K562 (cell line): ENCODE results near the gene CAMSAP3. TPM values are rescaled to one million over a fixed set of nuclear protein-coding genes. Genes with fewer than 3 reads are reported as not detected.
"Not testable (repeated sequence)": the region's sequence is repeated elsewhere in the genome, so short reads cannot be mapped to it uniquely, and the experiment has no call there.

Source experiments
- ATAC-seq: fragments of 200-7000 bp; cut with Tn5 transposase; 3 replicates; pipeline ENCODE4 v1.9.1; 2020; ENCODE audit warnings: moderate library complexity
- BruUV-seq: library from RNA; stranded (reverse); fragments of 400-500 nt; replicated peaks from 2 replicates; lab custom pipeline; 2021; lab: Mats Ljungman, UMichigan
- CTCF ChIA-PET: fragments of 300-600 bp; formaldehyde crosslinking; extraction: SDS; loops from one replicate; lab custom pipeline; 2021; ENCODE audit warnings: low intra/inter-chr PET ratio; lab: Yijun Ruan, JAX
- POLR2A ChIA-PET: fragments of 300-600, 350-650 bp; sonication (Branson Sonifier 250); formaldehyde crosslinking; extraction: SDS; loops from one replicate; lab custom pipeline; 2021; ENCODE audit warnings: antibody characterized with exemption, inconsistent platforms; lab: Yijun Ruan, JAX
- DNase-seq, 4 experiments: peaks; one replicate each; pipeline versions ENCODE4 v3.0.0 to v3.0.0-alpha.2; 2011 to 2018; ENCODE audit warnings: low spot score in 3 of 4, mixed read lengths in 3 of 4; ENCODE audit errors: extremely low read depth in 1 of 4
- FAIRE-seq: peaks from 2 replicates; lab custom pipeline; 2011; peaks lifted over from hg19 to GRCh38; lab: Jason Lieb, UNC
- H2AFZ ChIP-seq: 2 replicates; pipeline ENCODE4 v1.6.0; 2011; ENCODE audit warnings: low read depth, low read length, control low read depth, inconsistent platforms
- H3K27ac ChIP-seq: fragments of 200-600 bp; 3 replicates; pipeline ENCODE4 v1.8.0; 2011; ENCODE audit warnings: low read depth, mild to moderate bottlenecking, control low read depth, inconsistent platforms, low read length, moderate library complexity, mixed read lengths; ENCODE audit errors: extremely low read depth
- H3K27me3 ChIP-seq, 2 experiments: fragments of 300-600 bp in 1 of 2; 2 replicates in 1 of 2; 3 replicates in 1 of 2; pipeline versions ENCODE4 v1.6.0 to v1.8.0; 2011; ENCODE audit warnings: inconsistent platforms in 2 of 2, low read length in 2 of 2, mild to moderate bottlenecking in 1 of 2, mixed read lengths in 1 of 2, moderate library complexity in 1 of 2; ENCODE audit not compliant: control insufficient read depth in 2 of 2, insufficient read depth in 2 of 2
- H3K36me3 ChIP-seq: fragments of 300-600 bp; 3 replicates; pipeline ENCODE4 v1.8.0; 2011; ENCODE audit warnings: mild to moderate bottlenecking, low read length, inconsistent platforms; ENCODE audit not compliant: control insufficient read depth, insufficient read depth
- H3K4me1 ChIP-seq, 2 experiments: fragments of 200-600 bp in 1 of 2; replicated peaks in 1 of 2; 2 replicates in 1 of 2; 3 replicates in 1 of 2; pipeline versions ENCODE4 v1.5.1 to v1.8.0; 2011; ENCODE audit warnings: inconsistent platforms in 2 of 2, low read length in 2 of 2, mild to moderate bottlenecking in 1 of 2, mixed read lengths in 1 of 2, moderate library complexity in 1 of 2; ENCODE audit not compliant: control insufficient read depth in 2 of 2, insufficient read depth in 2 of 2
- H3K4me2 ChIP-seq: 2 replicates; pipeline ENCODE4 v1.6.1; 2011; ENCODE audit warnings: low read length, control low read depth, inconsistent platforms, mixed read lengths; ENCODE audit not compliant: insufficient read depth
- H3K4me3 ChIP-seq: fragments of 200-600 bp; sonication (generic), shearing (Covaris generic); 2 replicates; pipeline ENCODE4 v1.5.1; 2016; ENCODE audit warnings: control low read depth, inconsistent platforms
- H3K79me2 ChIP-seq: fragments of 200-600 bp; 3 replicates; pipeline ENCODE4 v1.8.0; 2011; ENCODE audit warnings: low read length, inconsistent platforms; ENCODE audit not compliant: control insufficient read depth, insufficient read depth
- H3K9ac ChIP-seq, 2 experiments: 2 replicates each; pipeline versions ENCODE4 v1.6.0 to v1.6.1; 2011; ENCODE audit warnings: low read depth in 2 of 2, low read length in 2 of 2, control low read depth in 1 of 2, inconsistent platforms in 1 of 2, mild to moderate bottlenecking in 1 of 2, mixed read lengths in 1 of 2; ENCODE audit not compliant: insufficient read depth in 1 of 2
- H3K9me1 ChIP-seq: one replicate; pipeline ENCODE4 v1.6.0; 2011; ENCODE audit warnings: inconsistent platforms, mild to moderate bottlenecking, low read length, moderate library complexity; ENCODE audit not compliant: control insufficient read depth, insufficient read depth
- H3K9me3 ChIP-seq: replicated peaks from 2 replicates; pipeline ENCODE4 v1.5.1; 2011; ENCODE audit warnings: low read depth, low read length, inconsistent platforms; ENCODE audit not compliant: control insufficient read depth, insufficient read depth
- H4K20me1 ChIP-seq: replicated peaks from 2 replicates; pipeline ENCODE4 v1.6.1; 2011; ENCODE audit warnings: low read length, inconsistent platforms, mixed read lengths; ENCODE audit not compliant: control insufficient read depth, insufficient read depth
- POLR2AphosphoS2 ChIP-seq: IDR thresholded peaks from 2 replicates; pipeline ENCODE4 v1.6.1; 2012; ENCODE audit warnings: low read length, improper control_type of control experiment
- POLR2G ChIP-seq: fragments of 200-400 bp; formaldehyde crosslinking; IDR thresholded peaks from 2 replicates; pipeline ENCODE4 v1.6.1; 2017; ENCODE audit warnings: low read depth, mild to moderate bottlenecking, antibody characterized with exemption, low read length, moderate library complexity
- RBFOX2 ChIP-seq: fragments of 200-400 bp; formaldehyde crosslinking; IDR thresholded peaks from 2 replicates; pipeline ENCODE4 v1.6.1; 2017; ENCODE audit warnings: low read depth, mild to moderate bottlenecking, low read length, moderate library complexity
- WGBS: fragments of 100-300 bp; shearing (Covaris generic); methylation state at CpG from one replicate; pipeline ENCODE4 v1.1.6; 2016; ENCODE audit warnings: low coverage, mixed read lengths; ENCODE audit not compliant: insufficient coverage; ENCODE audit errors: missing lambda C conversion rate; 5-methylcytosine and 5-hydroxymethylcytosine counted together
- in situ Hi-C: fragments of 300-500 bp; cut with MboI; formaldehyde crosslinking; loops from 4 replicates; pipeline ENCODE4 v1.15.0; 2018; ENCODE audit warnings: inconsistent platforms, mixed read lengths
- intact Hi-C: fragments of 100-400 bp; cut with micrococcal nuclease; formaldehyde crosslinking; loops from 2 replicates; pipeline ENCODE4 v1.14.2; 2022
- polyA plus RNA-seq, 8 experiments: library from polyadenylated mRNA; depleted of rRNA in 4 of 8; stranded (reverse) in 5 of 8; unstranded in 3 of 8; fragments of >200 nt; fragmentation: Nextera tagmentation in 2 of 8; fragmentation: Illumina TruSeq in 1 of 8; extraction: Ambion mirVana in 2 of 8; extraction: Trizol in 1 of 8; gene quantifications; 2 replicates each; pipeline versions ENCODE4 v1.2.1 to v1.2.3, GENCODE V29; 2011 to 2014; ENCODE audit warnings: inconsistent platforms in 1 of 8, missing spikeins in 1 of 8
- total RNA-seq, 7 experiments: library from RNA; depleted of rRNA in 6 of 7; stranded (reverse); fragments of >200 nt in 6 of 7; fragmentation: Illumina TruSeq in 2 of 7; extraction: Trizol in 2 of 7; gene quantifications; 2 replicates each; pipeline versions ENCODE4 v1.2.1 to v1.2.3, GENCODE V29; 2011 to 2021; ENCODE audit warnings: low replicate concordance in 1 of 7

Gene CAMSAP3
- total and polyA plus RNA-seq, 9 of the 15 experiments (the other 6 are each of a cell fraction or from before 2014, with no cell fraction given): 0.01 to 0.89 (median 0.22) TPM; not detected in 1

GRCh38 chr19:7643629-7644549, 48.2 kb downstream of the CAMSAP3 start:
- POLR2A ChIA-PET: interaction anchor here (1.2 to 2.0 kb wide), 2 partner anchors 9 to 14 kb away, joined by 5 to 8 read pairs; partner anchors contain the start of genes PET100 and XAB2
- TF ChIP-seq RBFOX2: peak; percentile 68
- peak; percentile 33 for TF ChIP-seq POLR2G
- TF ChIP-seq POLR2AphosphoS2: 0 out of 2 replicates have a peak, but pooled peaks have one; percentile 60
- intact Hi-C loops, in situ Hi-C loops, H3K27ac ChIP-seq, H3K9me3 ChIP-seq, H3K9me1 ChIP-seq, H2AFZ ChIP-seq, H3K4me3 ChIP-seq, BruUV-seq, CTCF ChIA-PET, H3K4me2 ChIP-seq, H3K27me3 ChIP-seq, H3K9ac ChIP-seq: not testable (repeated sequence)
- Histone ChIP-seq H3K4me1 (peaks cover 0 to 65% of the 10 kb centered on the region in 2 experiments; a peak in 4 of 5 replicates), H3K79me2 (peaks cover 17% of the 10 kb centered on the region), H3K36me3 (peaks cover 70% of the 10 kb centered on the region; the same call in 2 of the 3 replicates), H4K20me1 (peaks cover 19% of the 10 kb centered on the region)
- DNase-seq (peak; percentile 76 to 94 (median 86)), FAIRE-seq (peak; percentile 91), ATAC-seq (peak; percentile 82)
- WGBS: 60% methylated on average over 5 of the region's 10 CpGs
